Mesenchymal stem cell (in vitro differentiated cells and primary cell): Measurements from ENCODE around the gene SERPINB3.

Experiments
- DNase-seq: peaks from one replicate; pipeline ENCODE4 v3.0.0-alpha.2; 2013
- H2AFZ ChIP-seq: one replicate; pipeline ENCODE4 v1.6.1; 2013; ENCODE audit warnings: low read depth, mild to moderate bottlenecking, control low read depth, inconsistent platforms, low read length, moderate library complexity
- H2AK5ac ChIP-seq: 2 replicates; pipeline ENCODE4 v1.6.1; 2013; ENCODE audit warnings: low read length, moderate library complexity, mild to moderate bottlenecking, inconsistent platforms; ENCODE audit not compliant: severe bottlenecking
- H2BK120ac ChIP-seq: one replicate; pipeline ENCODE4 v1.6.1; 2013; ENCODE audit warnings: low read depth, mild to moderate bottlenecking, inconsistent platforms, low read length, moderate library complexity
- H2BK12ac ChIP-seq, 2 experiments: one replicate each; pipeline ENCODE4 v1.6.1; 2013; ENCODE audit warnings: inconsistent platforms in 2 of 2, low read length in 2 of 2, mild to moderate bottlenecking in 2 of 2, moderate library complexity in 2 of 2, control low read depth in 1 of 2
- H2BK15ac ChIP-seq: one replicate; pipeline ENCODE4 v1.6.1; 2013; ENCODE audit warnings: mild to moderate bottlenecking, low read depth, inconsistent platforms; ENCODE audit not compliant: poor library complexity, severe bottlenecking
- H2BK5ac ChIP-seq: 2 replicates; pipeline ENCODE4 v1.6.1; 2013; ENCODE audit warnings: low read depth, mild to moderate bottlenecking, low read length, control low read depth, inconsistent platforms; ENCODE audit not compliant: poor library complexity, severe bottlenecking
- H3K14ac ChIP-seq, 2 experiments: one replicate each; pipeline ENCODE4 v1.6.1; 2013; ENCODE audit warnings: inconsistent platforms in 2 of 2, low read length in 2 of 2, control low read depth in 1 of 2, mild to moderate bottlenecking in 1 of 2, moderate library complexity in 1 of 2
- H3K18ac ChIP-seq, 2 experiments: one replicate each; pipeline ENCODE4 v1.6.1; 2013; ENCODE audit warnings: inconsistent platforms in 2 of 2, low read length in 2 of 2, control low read depth in 1 of 2, low read depth in 1 of 2, mild to moderate bottlenecking in 1 of 2
- H3K23ac ChIP-seq, 2 experiments: one replicate each; pipeline ENCODE4 v1.6.1; 2013; ENCODE audit warnings: inconsistent platforms in 2 of 2, low read length in 2 of 2, mild to moderate bottlenecking in 2 of 2, moderate library complexity in 2 of 2, control low read depth in 1 of 2
- H3K27ac ChIP-seq: 2 replicates; pipeline ENCODE4 v1.5.1; 2013; ENCODE audit warnings: mild to moderate bottlenecking, moderate library complexity, low read length, control low read depth, inconsistent platforms; ENCODE audit not compliant: poor library complexity, severe bottlenecking
- H3K27me3 ChIP-seq, 2 experiments: 2 replicates each; pipeline versions ENCODE4 v1.6.1 to v1.7.0; 2013; ENCODE audit warnings: low read length in 2 of 2, mild to moderate bottlenecking in 2 of 2, moderate library complexity in 2 of 2, control low read depth in 1 of 2, inconsistent platforms in 1 of 2; ENCODE audit not compliant: control insufficient read depth in 1 of 2, insufficient read depth in 1 of 2
- H3K36me3 ChIP-seq, 2 experiments: 2 replicates each; pipeline versions ENCODE4 v1.6.1 to v1.7.0; 2013; ENCODE audit warnings: low read length in 2 of 2, control low read depth in 1 of 2, inconsistent platforms in 1 of 2, low read depth in 1 of 2, mild to moderate bottlenecking in 1 of 2; ENCODE audit not compliant: insufficient read depth in 2 of 2, control insufficient read depth in 1 of 2
- H3K4ac ChIP-seq, 2 experiments: one replicate each; pipeline ENCODE4 v1.6.1; 2013; ENCODE audit warnings: inconsistent platforms in 2 of 2, low read length in 2 of 2, mild to moderate bottlenecking in 2 of 2, moderate library complexity in 2 of 2, control low read depth in 1 of 2, low read depth in 1 of 2
- H3K4me1 ChIP-seq: 2 replicates; pipeline ENCODE4 v1.6.1; 2013; ENCODE audit warnings: low read depth, low read length, control low read depth; ENCODE audit not compliant: control insufficient read depth, insufficient read depth
- H3K4me2 ChIP-seq: 2 replicates; pipeline ENCODE4 v1.6.1; 2013; ENCODE audit warnings: low read length, mild to moderate bottlenecking, inconsistent platforms; ENCODE audit not compliant: poor library complexity, severe bottlenecking
- H3K4me3 ChIP-seq, 2 experiments: 2 replicates each; pipeline versions ENCODE4 v1.5.1 to v1.7.0; 2013; ENCODE audit warnings: low read length in 2 of 2, mild to moderate bottlenecking in 2 of 2, control low read depth in 1 of 2, low read depth in 1 of 2; ENCODE audit not compliant: insufficient read depth in 1 of 2
- H3K79me1 ChIP-seq: replicated peaks from 2 replicates; pipeline ENCODE4 v1.6.1; 2013; ENCODE audit warnings: mild to moderate bottlenecking, control low read depth, low read length, inconsistent platforms; ENCODE audit not compliant: poor library complexity, severe bottlenecking
- H3K9ac ChIP-seq: 2 replicates; pipeline ENCODE4 v1.7.0; 2013; ENCODE audit warnings: mild to moderate bottlenecking, low read length, moderate library complexity
- H3K9me3 ChIP-seq: 2 replicates; pipeline ENCODE4 v1.7.0; 2013; ENCODE audit warnings: mild to moderate bottlenecking, low read length; ENCODE audit not compliant: control insufficient read depth
- H4K8ac ChIP-seq: one replicate; pipeline ENCODE4 v1.6.1; 2013; ENCODE audit warnings: inconsistent platforms, mild to moderate bottlenecking, low read length, moderate library complexity
- H4K91ac ChIP-seq: one replicate; pipeline ENCODE4 v1.6.1; 2013; ENCODE audit warnings: mild to moderate bottlenecking, low read length, inconsistent platforms
- WGBS: methylation state at CpG from one replicate; pipeline ENCODE4 v1.1.7; 2013; ENCODE audit warnings: mixed read lengths; 5-methylcytosine and 5-hydroxymethylcytosine counted together

The SERPINB3 gene

DNA sequence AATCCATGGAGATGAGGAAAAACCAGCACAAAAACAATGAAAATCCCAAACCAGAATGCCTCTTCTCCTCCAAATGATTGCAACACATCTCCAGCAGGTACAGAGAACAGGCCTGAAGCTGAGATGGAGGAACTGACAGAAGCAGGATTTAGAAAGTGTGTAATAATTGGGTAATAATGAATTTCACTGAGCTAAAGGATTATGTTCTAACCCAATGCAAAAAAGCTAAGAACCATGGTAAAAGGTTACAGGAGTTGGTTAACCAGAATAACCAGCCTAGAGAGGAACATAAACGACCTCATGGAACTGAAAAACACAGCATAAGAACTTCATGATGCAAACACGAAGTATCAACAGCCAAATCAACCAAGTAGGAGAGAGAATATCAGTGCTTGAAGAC, 27.4 kb upstream of the SERPINB3 start:
- H3K14ac ChIP-seq, result no peak overlapping the region
- peaks cover 14% of the 10 kb centered on the region for H3K9me3 ChIP-seq
- H4K8ac ChIP-seq, result no peak overlapping the region
- H3K36me3 ChIP-seq, result no peaks in the 10 kb centered on the region
- WGBS, result no CpG with 5 or more reads among the region's 2 CpGs
- no peak overlapping the region for H2BK120ac ChIP-seq
- H2AK5ac ChIP-seq, result no peak overlapping the region
- H2BK12ac ChIP-seq, result no peak overlapping the region
- DNase-seq, result no peak
- no peak overlapping the region for H4K91ac ChIP-seq
- no peaks in the 10 kb centered on the region for H3K4me1 ChIP-seq
- H3K79me1 ChIP-seq, result no peaks in the 10 kb centered on the region
- H3K18ac ChIP-seq, result no peak overlapping the region
- H2AFZ ChIP-seq, result no peak overlapping the region
- no peak overlapping the region for H2BK15ac ChIP-seq
- no peak overlapping the region for H3K9ac ChIP-seq
- no peak overlapping the region for H2BK5ac ChIP-seq
- H3K23ac ChIP-seq, result no peak overlapping the region
- H3K27me3 ChIP-seq, result no peaks in the 10 kb centered on the region
- no peak overlapping the region for H3K4ac ChIP-seq
- H3K4me3 ChIP-seq, result no peak overlapping the region
- no peak overlapping the region for H3K4me2 ChIP-seq
- no peak overlapping the region for H3K27ac ChIP-seq

DNA sequence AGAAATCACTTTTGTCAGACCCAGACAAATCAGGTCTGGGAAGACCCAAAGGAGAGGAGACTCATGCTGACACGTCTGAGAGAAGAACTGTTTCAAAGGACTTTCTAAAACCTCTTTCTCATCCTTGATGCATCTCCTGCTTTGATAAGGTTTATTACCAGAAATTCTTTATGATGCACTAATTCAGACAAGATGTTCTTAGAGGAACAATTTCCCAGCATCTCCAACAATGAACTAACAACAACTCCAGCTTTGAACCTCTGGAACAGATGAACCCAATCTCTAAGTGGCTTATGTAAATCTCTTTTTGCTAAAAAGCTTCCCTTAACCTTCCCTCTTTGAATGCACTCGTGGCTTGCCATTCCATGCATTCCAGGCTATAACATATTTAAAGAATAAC, 25.2 kb upstream of the SERPINB3 start:
- Histone ChIP-seq H3K14ac (no peak overlapping the region), H2BK120ac (no peak overlapping the region), H3K4me1 (peaks cover 1% of the 10 kb centered on the region), H3K4me3 (no peak overlapping the region), H2AFZ (no peak overlapping the region), H3K79me1 (no peaks in the 10 kb centered on the region), H3K9ac (no peak overlapping the region), H3K27me3 (no peaks in the 10 kb centered on the region), H2BK15ac (no peak overlapping the region), H3K18ac (no peak overlapping the region), H4K91ac (no peak overlapping the region), H2AK5ac (no peak overlapping the region), H3K4ac (no peak overlapping the region), H3K4me2 (no peak overlapping the region), H2BK5ac (no peak overlapping the region), H4K8ac (no peak overlapping the region), H3K9me3 (peaks cover 11% of the 10 kb centered on the region), H2BK12ac (no peak overlapping the region), H3K36me3 (no peaks in the 10 kb centered on the region), H3K27ac (no peak overlapping the region), H3K23ac (no peak overlapping the region)
- WGBS, result 89% methylated on average over 1 of the region's 2 CpGs
- DNase-seq, result no peak

DNA sequence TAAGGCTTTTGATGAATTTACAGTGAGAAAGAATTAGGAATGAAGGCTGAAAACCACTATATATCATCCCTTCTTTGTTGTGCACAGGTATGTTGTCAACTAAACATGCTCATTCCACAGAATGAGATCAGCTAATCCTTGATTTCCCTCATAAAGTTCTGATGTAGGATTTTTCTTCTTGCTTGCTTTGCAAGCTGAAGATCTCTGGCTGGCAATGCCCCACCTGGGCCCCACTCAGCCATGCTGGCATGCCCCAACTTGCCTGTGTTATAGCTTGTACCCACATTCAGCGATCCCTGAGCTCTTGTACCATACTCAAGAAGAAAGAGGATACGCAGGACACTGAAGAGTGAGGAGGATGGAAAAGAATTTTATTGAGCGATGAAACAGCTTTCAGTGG, 23.0 kb upstream of the SERPINB3 start:
- H3K36me3 ChIP-seq, result no peaks in the 10 kb centered on the region
- no peak overlapping the region for H2BK120ac ChIP-seq
- no peak overlapping the region for H2BK5ac ChIP-seq
- no peak overlapping the region for H3K4ac ChIP-seq
- H3K9me3 ChIP-seq, result no peaks in the 10 kb centered on the region
- no peak overlapping the region for H4K91ac ChIP-seq
- no peak overlapping the region for H3K23ac ChIP-seq
- H2AFZ ChIP-seq, result no peak overlapping the region
- no peak overlapping the region for H2BK15ac ChIP-seq
- no peak overlapping the region for H2AK5ac ChIP-seq
- H3K14ac ChIP-seq, result no peak overlapping the region
- H3K4me3 ChIP-seq, result no peak overlapping the region
- H3K27me3 ChIP-seq, result no peaks in the 10 kb centered on the region
- no peak overlapping the region for H2BK12ac ChIP-seq
- H3K79me1 ChIP-seq, result no peaks in the 10 kb centered on the region
- no peak overlapping the region for H3K18ac ChIP-seq
- WGBS, result 96% methylated on average over 3 of the region's 3 CpGs
- no peak overlapping the region for H4K8ac ChIP-seq
- no peak overlapping the region for H3K4me2 ChIP-seq
- H3K4me1 ChIP-seq, result peaks cover 1% of the 10 kb centered on the region
- no peak overlapping the region for H3K9ac ChIP-seq
- no peak overlapping the region for H3K27ac ChIP-seq
- no peak for DNase-seq

DNA sequence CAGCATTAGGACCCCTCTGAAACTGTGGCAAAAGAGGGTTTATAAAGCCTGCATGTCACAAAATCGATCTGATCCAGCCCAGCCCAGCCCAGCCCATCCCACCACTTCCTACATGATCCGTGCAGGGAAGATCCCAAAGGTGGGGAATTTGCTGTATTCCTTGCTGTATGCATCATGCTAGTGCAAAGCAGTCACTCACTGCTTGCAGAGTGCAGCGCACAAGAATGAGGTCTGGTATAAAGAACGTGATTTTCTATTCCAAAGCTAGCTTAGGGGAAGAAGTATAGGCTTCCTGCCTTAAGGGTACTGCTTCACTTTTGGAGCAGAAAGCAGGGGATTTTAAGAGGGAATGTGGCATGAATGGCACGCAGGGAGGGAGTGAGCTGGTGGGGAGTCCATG, 22.2 kb upstream of the SERPINB3 start:
- H3K4me3 ChIP-seq, result no peak overlapping the region
- no peak overlapping the region for H2AK5ac ChIP-seq
- H3K27ac ChIP-seq, result no peak overlapping the region
- no peak overlapping the region for H2BK12ac ChIP-seq
- WGBS, result 62% methylated on average over 5 of the region's 5 CpGs
- no peak overlapping the region for H2BK15ac ChIP-seq
- no peaks in the 10 kb centered on the region for H3K79me1 ChIP-seq
- no peaks in the 10 kb centered on the region for H3K27me3 ChIP-seq
- H3K9me3 ChIP-seq, result no peaks in the 10 kb centered on the region
- no peak overlapping the region for H3K9ac ChIP-seq
- no peak overlapping the region for H3K4me2 ChIP-seq
- H4K91ac ChIP-seq, result no peak overlapping the region
- H4K8ac ChIP-seq, result no peak overlapping the region
- peaks cover 1% of the 10 kb centered on the region for H3K4me1 ChIP-seq
- DNase-seq, result no peak
- H3K4ac ChIP-seq, result no peak overlapping the region
- no peak overlapping the region for H3K14ac ChIP-seq
- no peak overlapping the region for H2AFZ ChIP-seq
- H3K36me3 ChIP-seq, result no peaks in the 10 kb centered on the region
- no peak overlapping the region for H3K23ac ChIP-seq
- no peak overlapping the region for H3K18ac ChIP-seq
- no peak overlapping the region for H2BK5ac ChIP-seq
- no peak overlapping the region for H2BK120ac ChIP-seq
